Body of pancreas (tissue), 4 donors: ENCODE results near the gene ANKMY1. TPM values are rescaled to one million over a fixed set of nuclear protein-coding genes. Genes with fewer than 3 reads are reported as not detected.

Source experiments
- ATAC-seq: fragments of 150-250 bp; one replicate; pipeline ENCODE4 v1.9.1; 2016
- DNase-seq, 4 donors: peaks; one replicate each; pipeline ENCODE4 v3.0.0-alpha.2; 2019
- H3K27ac ChIP-seq, 4 donors: fragments of 200-600 bp; sonication (generic); 1 replicate in 3 of 4; 2 replicates in 1 of 4; pipeline versions ENCODE4 v1.5.1 to v1.6.1; 2016 to 2019; ENCODE audit warnings: mild to moderate bottlenecking in 1 of 4, mixed read lengths in 1 of 4, moderate library complexity in 1 of 4
- H3K27me3 ChIP-seq, 2 donors: fragments of 200-600 bp; sonication (generic); one replicate each; pipeline ENCODE4 v1.6.0; 2016; ENCODE audit warnings: mild to moderate bottlenecking in 1 of 2
- H3K36me3 ChIP-seq, 2 donors: fragments of 200-600 bp; sonication (generic); replicated peaks in 1 of 2; 2 replicates each; pipeline ENCODE4 v1.5.1; 2016; ENCODE audit warnings: low read depth in 2 of 2; ENCODE audit not compliant: insufficient read depth in 1 of 2
- H3K4me1 ChIP-seq: fragments of 200-600 bp; sonication (generic); one replicate; pipeline ENCODE4 v1.6.0; 2016
- H3K4me3 ChIP-seq, 2 donors: fragments of 200-600 bp; sonication (generic); 1 replicate in 1 of 2; 2 replicates in 1 of 2; pipeline ENCODE4 v1.5.1; 2016 to 2019
- H3K9me3 ChIP-seq, 3 donors: fragments of 200-600 bp; sonication (generic); 1 replicate in 2 of 3; 2 replicates in 1 of 3; pipeline ENCODE4 v1.5.1; 2016
- POLR2A ChIP-seq, 3 donors: fragments of 450-650 bp; IDR thresholded peaks; one replicate each; pipeline ENCODE4 v1.6.1; 2016; ENCODE audit warnings: antibody characterized with exemption in 3 of 3, mild to moderate bottlenecking in 2 of 3
- WGBS, 2 donors: methylation state at CpG; one replicate each; pipeline ENCODE4 v1.1.5; 2017; 5-methylcytosine and 5-hydroxymethylcytosine counted together
- intact Hi-C: fragments of 100-400 bp; cut with DNase I; formaldehyde crosslinking; loops from one replicate; pipeline ENCODE4 v1.15.1; 2023
- total RNA-seq, 2 donors: library from RNA; depleted of rRNA; stranded (reverse); fragments of >200 nt; gene quantifications; one replicate each; pipeline ENCODE4 v1.1.0, GENCODE V29; 2016
- TF ChIP-seq, protein P1 (sequence below), 7 experiments: fragments of 450-650 bp in 4 of 7; fragments of 200-600 bp in 3 of 7; sonication (generic) in 3 of 7; IDR thresholded peaks; one replicate each; pipeline ENCODE4 v1.5.1; 2016 to 2019; ENCODE audit warnings: antibody characterized with exemption in 7 of 7

Gene ANKMY1
- total RNA-seq, 2 donors from 2014 or later, result 17.9 to 26.0 TPM

DNA sequence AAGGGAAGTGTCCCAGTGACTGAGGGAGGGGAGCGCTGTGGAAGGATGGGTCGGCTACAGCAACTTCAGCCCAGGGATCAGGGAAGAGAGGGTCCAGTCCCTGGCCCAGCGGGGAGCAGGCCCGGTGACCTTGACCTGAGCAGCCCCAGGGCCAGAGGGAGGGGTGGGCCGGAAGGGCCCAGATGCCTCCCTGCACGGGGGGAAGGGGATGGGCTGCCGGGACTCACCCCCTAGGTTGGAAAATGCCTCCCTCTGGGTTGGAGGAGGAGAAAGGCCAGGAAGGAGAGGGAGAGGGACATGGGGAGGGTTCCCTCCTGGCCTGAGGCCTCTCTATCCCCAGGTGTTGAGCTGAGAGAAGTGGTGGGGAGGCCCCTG lies 102.5 kb downstream of the ANKMY1 start:
- Histone ChIP-seq H3K4me3 (no peak overlapping the region), H3K9me3 (no peaks in the 10 kb centered on the region), H3K36me3 (no peaks in the 10 kb centered on the region), H3K4me1 (peaks cover 31% of the 10 kb centered on the region), H3K27ac (no peak overlapping the region), H3K27me3 (no peaks in the 10 kb centered on the region)
- TF ChIP-seq, protein P1, sequence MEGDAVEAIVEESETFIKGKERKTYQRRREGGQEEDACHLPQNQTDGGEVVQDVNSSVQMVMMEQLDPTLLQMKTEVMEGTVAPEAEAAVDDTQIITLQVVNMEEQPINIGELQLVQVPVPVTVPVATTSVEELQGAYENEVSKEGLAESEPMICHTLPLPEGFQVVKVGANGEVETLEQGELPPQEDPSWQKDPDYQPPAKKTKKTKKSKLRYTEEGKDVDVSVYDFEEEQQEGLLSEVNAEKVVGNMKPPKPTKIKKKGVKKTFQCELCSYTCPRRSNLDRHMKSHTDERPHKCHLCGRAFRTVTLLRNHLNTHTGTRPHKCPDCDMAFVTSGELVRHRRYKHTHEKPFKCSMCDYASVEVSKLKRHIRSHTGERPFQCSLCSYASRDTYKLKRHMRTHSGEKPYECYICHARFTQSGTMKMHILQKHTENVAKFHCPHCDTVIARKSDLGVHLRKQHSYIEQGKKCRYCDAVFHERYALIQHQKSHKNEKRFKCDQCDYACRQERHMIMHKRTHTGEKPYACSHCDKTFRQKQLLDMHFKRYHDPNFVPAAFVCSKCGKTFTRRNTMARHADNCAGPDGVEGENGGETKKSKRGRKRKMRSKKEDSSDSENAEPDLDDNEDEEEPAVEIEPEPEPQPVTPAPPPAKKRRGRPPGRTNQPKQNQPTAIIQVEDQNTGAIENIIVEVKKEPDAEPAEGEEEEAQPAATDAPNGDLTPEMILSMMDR (IDR thresholded peaks at IDR 0.05), result no peak
- TF ChIP-seq POLR2A (IDR thresholded peaks at IDR 0.05), result no peak
- whole genome bisulfite sequencing, 2 donors, result 57 to 82% methylated on average over 6 of the region's 7 CpGs
- ATAC-seq (no peak), DNase-seq (no peak)
- intact Hi-C loops, result no loop called here

DNA sequence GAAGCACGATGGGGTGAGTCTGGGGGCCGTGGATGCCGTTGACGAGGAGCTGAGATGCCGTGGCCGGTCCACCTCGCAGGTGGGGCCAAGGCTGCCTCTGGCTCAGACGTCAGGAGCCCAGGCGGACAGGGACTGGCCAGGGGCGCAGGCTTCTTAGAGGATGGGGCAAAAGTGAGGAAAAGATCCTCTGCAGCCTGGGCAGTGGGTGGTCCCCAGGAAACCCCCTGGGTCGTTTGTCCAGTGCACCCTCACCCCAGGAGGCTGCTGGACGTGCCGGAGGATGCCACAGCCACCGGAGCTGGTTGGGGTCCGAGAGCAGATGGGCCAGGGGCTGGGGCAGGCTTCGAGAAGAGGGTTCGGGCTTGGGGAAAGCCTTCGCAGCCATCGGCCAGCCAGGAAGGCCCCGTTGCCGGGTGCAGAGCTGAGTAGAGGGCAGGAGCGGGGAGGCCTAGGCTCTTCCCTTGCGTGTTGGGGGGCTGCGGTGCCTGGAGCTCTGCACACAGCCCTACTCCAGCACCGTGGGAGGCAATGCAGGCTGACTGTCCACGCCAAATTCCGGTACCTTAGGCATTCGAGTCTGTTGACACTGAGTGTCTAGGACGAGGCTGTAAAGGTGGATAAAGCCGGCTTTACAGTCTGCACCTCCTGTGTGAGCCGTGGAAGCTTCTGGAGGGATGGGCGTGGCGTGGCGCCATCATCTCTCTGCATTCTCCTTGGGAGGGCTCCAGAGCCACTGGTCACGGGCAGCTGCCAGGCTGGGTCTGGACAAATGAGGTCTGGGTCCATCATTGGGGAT lies 103.5 kb downstream of the ANKMY1 start:
- WGBS, 2 donors, result 56 to 61% methylated on average over 16 to 35 of the region's 35 CpGs
- DNase-seq (no peak), ATAC-seq (no peak)
- Histone ChIP-seq H3K9me3 (no peaks in the 10 kb centered on the region), H3K4me3 (no peak overlapping the region), H3K27me3 (no peaks in the 10 kb centered on the region), H3K36me3 (no peaks in the 10 kb centered on the region), H3K27ac (no peak overlapping the region), H3K4me1 (peaks cover 31% of the 10 kb centered on the region)
- intact Hi-C loops, result no loop called here
- TF ChIP-seq POLR2A (IDR thresholded peaks at IDR 0.05), result no peak
- TF ChIP-seq, protein P1 (IDR thresholded peaks at IDR 0.05), result no peak

DNA sequence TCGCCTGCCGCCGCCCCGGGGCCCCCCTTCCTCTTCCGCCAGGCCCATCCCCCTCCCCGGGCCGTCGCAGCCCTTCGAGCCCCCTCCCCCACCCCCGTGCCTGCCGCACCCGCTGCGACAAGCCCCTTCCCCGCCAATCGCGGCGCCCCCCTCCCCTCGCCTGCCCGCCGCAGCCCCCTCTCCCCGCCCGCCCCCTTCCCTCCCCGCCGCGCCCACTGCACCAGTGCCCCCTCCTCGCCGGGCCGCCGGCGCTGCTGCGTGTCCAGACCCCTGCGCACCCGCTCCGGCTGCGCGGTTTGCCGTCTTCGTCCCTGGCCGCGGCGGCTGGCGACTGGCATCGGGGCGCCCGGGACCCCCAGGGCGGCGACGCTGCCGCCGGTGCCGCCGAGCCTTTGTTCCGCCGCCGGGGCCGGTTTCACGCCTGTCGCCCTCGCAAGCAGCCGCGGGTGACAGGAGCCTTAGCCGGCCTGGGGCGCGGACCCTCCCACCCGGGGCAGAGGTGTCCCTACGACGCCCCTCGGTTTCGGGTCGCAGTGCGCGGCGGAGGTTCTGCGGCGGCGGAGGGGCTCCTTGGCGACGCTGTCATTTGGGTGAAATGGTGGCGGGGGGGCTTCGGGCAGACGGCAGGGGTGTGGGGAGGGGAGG lies 104.2 kb downstream of the ANKMY1 start:
- H3K27ac ChIP-seq, result no peak overlapping the region
- WGBS, 2 donors, result 15% methylated on average over 53 of the region's 81 CpGs; no CpG with 5 or more reads in 1 of the 2 donors
- no peak for ATAC-seq
- H3K36me3 ChIP-seq, result no peaks in the 10 kb centered on the region
- H3K9me3 ChIP-seq, result no peaks in the 10 kb centered on the region
- intact Hi-C loops, result no loop called here
- no peaks in the 10 kb centered on the region for H3K27me3 ChIP-seq
- no peak overlapping the region for H3K4me3 ChIP-seq
- no peak for DNase-seq
- H3K4me1 ChIP-seq, result peaks cover 31% of the 10 kb centered on the region
- no peak for TF ChIP-seq POLR2A (IDR thresholded peaks at IDR 0.05)

DNA sequence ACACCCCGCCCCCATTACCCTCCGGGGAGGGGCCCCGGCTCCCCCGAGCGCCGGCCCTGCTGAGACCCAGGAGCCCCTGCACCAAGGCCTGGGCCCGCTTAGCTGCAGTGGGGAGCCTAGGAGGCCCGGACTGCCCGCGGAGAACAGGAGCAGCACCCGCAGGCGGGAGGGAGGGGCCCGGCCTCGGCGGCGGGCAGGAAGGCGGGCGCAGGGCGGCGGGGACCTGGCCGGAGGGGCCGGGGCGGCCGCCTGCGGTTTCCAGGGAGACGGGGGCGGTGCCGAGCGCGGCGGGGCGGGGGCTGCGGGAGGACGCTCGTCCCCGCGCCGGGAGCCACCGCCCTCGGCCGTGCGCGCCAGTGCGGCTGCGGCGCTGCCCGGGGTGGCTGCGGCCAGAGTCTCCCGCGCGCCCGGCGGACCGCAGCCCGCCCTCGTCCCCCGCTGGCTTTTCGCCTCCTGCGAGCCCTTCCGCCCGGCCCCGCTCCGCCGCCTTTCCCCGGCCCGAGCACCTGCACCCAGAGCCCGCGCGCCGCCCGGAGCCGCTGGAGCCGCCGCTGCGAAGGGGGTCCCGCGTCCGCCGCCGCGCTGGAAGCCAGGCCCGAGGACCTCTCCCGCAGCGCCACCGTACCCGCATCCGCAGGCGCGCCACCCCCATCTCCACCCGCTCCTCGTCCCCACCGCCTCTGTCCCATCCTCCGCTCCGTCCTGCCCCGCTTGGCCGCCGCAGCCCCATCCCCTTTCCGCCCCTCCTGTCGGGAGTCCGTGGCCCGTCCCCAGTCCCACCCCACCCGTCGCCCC lies 105.1 kb downstream of the ANKMY1 start:
- TF ChIP-seq POLR2A (IDR thresholded peaks at IDR 0.05), result no peak
- TF ChIP-seq, protein P1 (IDR thresholded peaks at IDR 0.05), result no peak
- H3K27ac ChIP-seq, result no peak overlapping the region
- peaks cover 31% of the 10 kb centered on the region for H3K4me1 ChIP-seq
- H3K27me3 ChIP-seq, result no peaks in the 10 kb centered on the region
- intact Hi-C loops, result no loop called here
- no peaks in the 10 kb centered on the region for H3K9me3 ChIP-seq
- peak; percentile 83 for ATAC-seq
- 0 to 4% methylated on average over 4 to 63 of the region's 103 CpGs for WGBS, 2 donors
- DNase-seq, result peak; percentile 76 to 84 (median 76)
- H3K36me3 ChIP-seq, result no peaks in the 10 kb centered on the region
- no peak overlapping the region for H3K4me3 ChIP-seq
